Islet precursor cell (in vitro differentiated cells): ENCODE data around the gene APBB2.
A peak's percentile ranks its signal among the peaks of the same experiment; 100 is the strongest.
"Not testable (repeated sequence)": the region's sequence is repeated elsewhere in the genome, so short reads cannot be mapped to it uniquely, and the experiment has no call there.

Experiments used
- DNase-seq: peaks from one replicate; pipeline ENCODE4 v3.0.0-alpha.2; 2018

Gene APBB2

DNA sequence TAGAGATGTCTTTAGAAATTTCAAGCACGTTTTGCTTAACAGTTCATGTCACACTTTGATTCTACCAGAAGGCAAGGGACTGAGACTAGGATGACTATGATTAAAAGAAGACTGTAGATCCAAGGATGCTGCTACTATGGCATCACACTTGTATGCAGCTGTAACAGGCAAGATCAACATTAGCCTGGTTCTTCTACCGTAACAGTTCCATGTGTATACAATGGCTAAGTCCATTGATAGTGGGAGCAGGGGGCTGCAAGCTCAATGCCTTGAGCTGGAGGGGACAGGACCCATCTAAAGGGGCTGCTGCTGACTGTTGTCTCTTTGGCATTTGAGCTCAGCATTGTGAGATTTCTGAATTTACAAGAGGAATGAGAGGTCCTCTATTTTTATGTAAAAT, 212.0 kb downstream of the APBB2 start:
- no peak for DNase-seq

DNA sequence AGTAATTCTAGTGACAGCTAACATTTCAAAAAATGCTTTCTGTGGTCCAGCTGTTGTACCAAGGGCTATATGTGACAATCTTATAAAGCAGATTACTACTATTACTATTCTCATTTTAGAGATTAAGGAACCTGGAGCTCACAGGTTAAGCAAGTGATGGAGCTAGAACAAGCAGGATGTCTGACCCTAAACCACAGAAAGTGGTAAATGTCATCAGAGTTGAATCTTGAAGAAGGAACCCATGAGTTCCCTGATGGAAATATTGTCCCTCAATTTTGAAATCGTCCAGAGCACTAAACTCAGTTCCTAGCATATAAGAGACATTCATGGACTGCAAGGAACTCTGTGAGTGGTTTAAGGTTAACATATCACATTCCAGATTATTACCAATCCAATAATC, 214.0 kb downstream of the APBB2 start:
- no peak for DNase-seq

GRCh38 chr4:40998675-40999358, 215.5 kb downstream of the APBB2 start:
- DNase-seq, result peak; percentile 72

GRCh38 chr4:40995850-40996249, 218.5 kb downstream of the APBB2 start:
- no peak for DNase-seq

GRCh38 chr4:40994321-40994720, 220.0 kb downstream of the APBB2 start:
- not testable (repeated sequence) for DNase-seq

DNA sequence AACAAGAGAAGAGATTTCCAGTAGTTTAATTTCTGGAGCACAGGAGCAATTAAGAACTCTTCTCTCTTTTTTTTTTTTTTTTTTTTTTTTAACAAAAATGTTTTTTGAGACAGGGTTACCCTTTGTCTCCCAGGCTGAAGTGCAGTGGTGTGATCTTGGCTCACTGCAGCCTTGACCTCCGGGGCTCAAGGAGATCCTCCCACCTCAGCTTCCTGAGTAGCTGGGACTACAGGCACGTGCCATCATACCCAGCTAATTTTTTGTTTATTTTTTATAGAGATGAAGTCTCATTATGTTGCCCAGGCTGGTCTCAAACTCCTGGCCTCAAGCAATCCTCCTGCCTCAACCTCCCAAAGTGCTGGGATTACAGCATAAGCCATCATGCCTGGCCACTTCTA, 221.0 kb downstream of the APBB2 start:
- not testable (repeated sequence) for DNase-seq

DNA sequence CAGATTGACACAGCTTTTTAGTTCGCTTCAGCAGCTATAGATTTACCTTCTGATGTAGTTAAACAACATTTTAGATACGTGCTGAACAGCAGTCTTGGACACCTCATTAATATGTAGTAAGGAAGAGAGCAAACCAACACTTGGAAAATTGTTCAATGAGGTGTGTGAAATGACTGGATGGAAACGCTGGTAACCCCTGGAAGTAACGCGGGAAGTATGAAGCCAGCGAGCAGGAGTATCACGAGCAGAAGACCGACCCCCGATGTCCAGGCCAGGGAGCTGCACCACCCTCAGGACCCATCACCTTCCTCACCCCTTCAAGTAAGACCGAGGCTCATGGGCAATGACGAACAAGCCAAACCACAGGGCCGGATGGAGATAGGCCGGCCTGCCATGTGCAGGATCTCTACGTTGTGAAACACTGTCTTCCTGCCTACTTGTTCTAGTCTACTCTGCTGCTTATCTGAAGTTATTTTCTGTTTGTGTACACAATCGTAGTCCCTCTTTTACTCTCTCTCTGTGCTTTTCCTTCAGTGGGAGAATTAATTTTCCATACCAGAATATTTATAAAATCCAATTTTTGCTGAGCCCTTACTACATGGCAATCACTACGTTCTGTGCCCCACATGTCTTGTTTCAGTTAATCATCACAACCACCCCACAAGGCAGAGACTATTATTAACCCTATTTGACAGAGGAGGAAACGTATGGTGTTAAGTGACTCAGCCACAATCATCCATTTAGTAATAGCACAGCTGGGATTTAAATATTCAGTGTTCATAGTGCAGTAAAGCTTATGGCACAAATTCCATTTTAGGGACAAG, 221.7 kb downstream of the APBB2 start:
- no peak for DNase-seq

DNA sequence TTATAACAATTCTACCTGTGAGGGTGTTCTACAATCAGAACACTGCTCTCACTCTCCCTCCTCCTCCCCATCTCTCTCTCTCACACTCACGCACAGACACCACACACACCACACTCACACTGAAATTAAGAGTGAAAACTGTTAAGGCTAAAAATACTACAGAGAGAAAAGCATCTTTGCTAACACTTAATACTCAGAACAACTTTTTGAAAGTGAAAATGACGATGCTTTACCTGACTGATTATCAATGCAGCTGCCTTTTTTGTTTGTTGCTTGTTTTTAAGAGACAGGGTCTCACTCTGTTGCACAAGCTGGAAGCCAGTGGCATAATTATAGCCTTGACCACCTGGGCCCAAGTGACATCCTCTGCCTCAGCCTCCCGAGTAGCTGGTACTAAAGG, 222.4 kb downstream of the APBB2 start:
- DNase-seq, result no peak

GRCh38 chr4:40990899-40991265, 223.5 kb downstream of the APBB2 start:
- DNase-seq, result no peak

DNA sequence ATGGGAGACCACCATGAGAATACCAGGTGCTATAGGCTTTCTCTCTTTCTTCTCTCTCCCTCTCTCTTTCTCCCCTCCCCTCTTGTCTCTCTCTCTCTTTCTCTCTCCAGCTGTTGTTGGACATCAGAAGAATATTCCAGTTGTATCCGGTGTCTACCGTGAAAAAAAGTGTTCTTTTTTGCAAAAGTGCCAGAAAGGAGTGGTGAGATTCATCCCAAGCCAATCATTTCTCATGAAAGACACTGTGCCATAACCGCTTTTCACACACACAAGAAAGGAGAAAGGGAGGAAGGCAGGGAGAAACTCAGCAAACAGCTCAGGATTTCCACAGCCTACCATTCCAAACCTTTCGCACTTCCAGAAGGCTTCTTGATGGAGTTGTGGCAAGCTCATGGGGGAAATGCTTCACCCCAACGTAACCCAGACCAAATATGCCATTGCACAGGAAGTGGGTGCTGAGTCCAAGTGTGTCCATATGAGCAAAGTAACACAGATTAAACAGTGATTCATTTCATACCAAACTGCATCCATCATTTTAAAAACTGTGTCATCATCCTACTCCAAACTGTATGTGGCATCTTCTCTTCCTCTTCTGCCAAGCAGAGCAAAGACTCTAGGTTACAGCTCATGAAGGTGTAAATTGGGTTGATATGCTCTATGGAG, 224.0 kb downstream of the APBB2 start:
- DNase-seq, result no peak

- no peak for DNase-seq
Observed at GRCh38 chr4:40987151-40987550, 227.2 kb downstream of the APBB2 start.

GRCh38 chr4:40986375-40986774, 228.0 kb downstream of the APBB2 start:
- no peak for DNase-seq

- no peak for DNase-seq
Observed at GRCh38 chr4:40984051-40984450, 230.3 kb downstream of the APBB2 start.

DNA sequence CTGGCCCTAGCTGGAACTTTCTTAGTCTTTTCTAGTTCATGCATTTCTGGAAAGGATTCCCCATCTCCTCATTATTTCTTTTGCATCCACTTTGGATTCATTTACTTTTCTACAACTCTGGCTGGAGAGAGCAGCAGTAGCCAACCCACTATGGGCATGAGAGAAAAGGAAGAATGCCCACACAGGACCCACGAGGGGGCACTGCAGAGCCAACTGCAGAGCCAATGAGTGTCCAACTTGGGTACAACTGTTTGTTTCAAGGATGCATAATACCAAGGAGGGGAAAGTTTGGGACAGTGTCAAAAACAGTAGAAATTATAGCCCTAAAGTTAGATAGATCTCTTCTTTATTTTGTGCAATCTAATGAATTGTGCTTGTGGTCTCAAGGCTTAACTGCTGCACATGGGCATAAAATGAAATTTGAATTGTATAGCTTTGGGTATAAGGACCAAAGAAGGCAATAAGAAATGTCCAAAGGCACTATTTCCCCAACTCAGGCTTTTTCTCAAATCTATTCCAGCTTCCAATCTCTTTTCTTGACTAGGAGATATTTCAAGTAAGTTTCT, 233.9 kb downstream of the APBB2 start:
- no peak for DNase-seq

- no peak for DNase-seq
Observed at GRCh38 chr4:40978548-40978947, 235.8 kb downstream of the APBB2 start.

DNA sequence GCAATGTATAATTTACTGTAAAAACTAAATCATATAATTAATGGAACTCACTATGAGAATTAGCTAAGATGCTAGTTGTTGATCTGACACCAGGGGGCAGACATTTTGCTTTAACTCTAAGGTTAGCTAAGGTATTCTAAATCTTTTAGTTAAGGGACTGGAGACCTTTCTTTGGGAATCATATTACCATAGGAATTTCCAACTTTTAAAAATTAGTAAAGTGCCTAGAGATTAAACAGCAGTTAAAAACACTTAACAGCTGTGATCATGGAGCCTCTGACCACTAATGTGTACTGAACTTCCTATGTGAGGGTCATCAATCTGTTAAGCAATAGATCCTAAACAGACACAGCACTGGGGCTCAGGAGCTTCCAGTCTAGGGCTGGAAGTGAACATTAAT, 238.0 kb downstream of the APBB2 start:
- no peak for DNase-seq

GRCh38 chr4:40972722-40973121, 241.6 kb downstream of the APBB2 start:
- DNase-seq, result no peak

DNA sequence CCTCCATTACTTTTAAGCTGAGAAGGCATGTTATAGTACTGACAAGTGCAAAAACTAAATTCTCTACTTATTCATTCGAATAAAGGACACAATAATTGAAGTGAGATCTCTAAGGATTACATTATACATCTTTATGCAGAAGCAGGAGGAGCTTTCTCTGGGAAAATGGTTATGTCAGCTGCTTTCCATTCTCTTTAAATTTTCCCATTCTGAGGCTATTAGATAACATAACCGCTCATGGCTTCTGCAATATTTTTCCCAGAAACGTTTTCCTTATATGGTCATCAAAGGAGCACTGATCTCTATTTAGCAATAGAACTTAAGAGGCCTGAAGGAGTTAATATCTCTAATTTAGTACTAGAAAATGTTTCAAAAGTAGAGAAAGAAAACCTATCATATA, 243.0 kb downstream of the APBB2 start:
- DNase-seq, result no peak

DNA sequence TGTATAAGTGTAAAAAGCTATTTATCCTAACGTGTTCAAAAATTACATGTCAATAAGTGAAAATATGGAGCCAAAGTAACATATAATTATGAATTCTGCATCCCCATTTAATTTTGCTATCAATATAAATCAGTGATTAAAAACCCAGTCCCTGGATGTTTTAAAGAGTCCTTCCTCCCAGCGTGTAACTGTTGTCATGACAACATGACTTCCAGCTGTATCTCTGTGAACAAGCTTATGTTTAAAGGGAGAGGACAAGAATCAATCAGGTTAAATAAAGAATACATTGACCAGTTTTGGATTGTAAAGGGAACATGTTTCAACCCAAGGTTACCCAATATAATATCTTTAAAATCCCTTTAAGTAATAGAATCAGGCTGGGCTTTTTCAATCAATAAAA, 244.8 kb downstream of the APBB2 start:
- no peak for DNase-seq

DNA sequence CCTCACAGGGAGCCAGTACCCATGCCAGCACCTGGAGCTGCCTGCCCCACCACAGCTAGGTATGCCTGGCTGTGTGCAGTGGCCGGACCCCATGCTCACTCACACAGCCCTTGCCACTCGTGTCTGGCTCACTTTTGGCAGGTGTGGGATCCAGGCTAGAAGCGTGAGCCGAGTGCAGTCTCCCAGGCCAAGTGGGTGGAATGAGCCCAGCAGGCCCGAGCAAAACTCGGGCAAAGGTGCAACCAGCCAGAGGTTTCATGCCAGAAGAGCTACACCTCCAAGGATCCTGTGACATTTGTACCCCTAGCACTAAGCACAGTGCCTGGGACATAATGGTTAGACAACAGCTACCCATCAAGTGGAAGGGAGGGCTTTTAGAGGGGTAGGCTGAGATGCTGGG, 246.8 kb downstream of the APBB2 start:
- DNase-seq, result no peak

- DNase-seq, result no peak
Observed at GRCh38 chr4:40966091-40966490, 248.3 kb downstream of the APBB2 start.

- DNase-seq, result no peak
Observed at GRCh38 chr4:40963897-40964478, 250.4 kb downstream of the APBB2 start.

- DNase-seq, result no peak
Observed at GRCh38 chr4:40962551-40963180, 251.7 kb downstream of the APBB2 start.
